Prostate gland (tissue), 2 donors: ENCODE data around the gene NBEA.

Source experiments
- POLR2AphosphoS5 ChIP-seq: sonication (generic); formaldehyde crosslinking; IDR thresholded peaks from one replicate; pipeline ENCODE4 v1.6.1; 2017; ENCODE audit warnings: antibody characterized with exemption
- TF ChIP-seq, protein P1 (sequence below), 4 experiments: fragments of 200-600 bp in 2 of 4; fragments of 450-650 bp in 2 of 4; sonication (generic) in 2 of 4; IDR thresholded peaks; 1 replicate in 3 of 4; 2 replicates in 1 of 4; pipeline ENCODE4 v1.5.1; 2016 to 2019; ENCODE audit warnings: antibody characterized with exemption in 4 of 4, mild to moderate bottlenecking in 2 of 4, moderate library complexity in 2 of 4

DNA sequence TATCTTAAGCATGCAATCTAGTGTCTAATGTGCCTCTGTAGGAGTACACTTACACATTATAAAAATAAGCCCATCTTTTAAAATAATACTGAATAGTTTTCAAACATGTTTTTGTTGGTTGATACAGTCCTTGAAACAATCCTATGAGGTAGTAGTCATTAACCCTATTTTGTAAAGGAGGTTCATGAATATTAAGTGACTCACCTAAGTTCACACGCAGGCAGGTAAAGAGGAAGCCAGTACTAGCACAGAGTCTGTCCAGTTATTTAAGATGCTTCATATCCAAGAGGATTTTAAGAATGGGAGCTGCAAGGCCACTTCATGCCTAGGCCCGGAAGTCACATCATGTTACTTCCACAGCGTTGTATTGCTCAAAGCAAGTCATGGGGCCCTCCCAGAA is 655.4 kb downstream of the NBEA start:
- TF ChIP-seq, protein P1, sequence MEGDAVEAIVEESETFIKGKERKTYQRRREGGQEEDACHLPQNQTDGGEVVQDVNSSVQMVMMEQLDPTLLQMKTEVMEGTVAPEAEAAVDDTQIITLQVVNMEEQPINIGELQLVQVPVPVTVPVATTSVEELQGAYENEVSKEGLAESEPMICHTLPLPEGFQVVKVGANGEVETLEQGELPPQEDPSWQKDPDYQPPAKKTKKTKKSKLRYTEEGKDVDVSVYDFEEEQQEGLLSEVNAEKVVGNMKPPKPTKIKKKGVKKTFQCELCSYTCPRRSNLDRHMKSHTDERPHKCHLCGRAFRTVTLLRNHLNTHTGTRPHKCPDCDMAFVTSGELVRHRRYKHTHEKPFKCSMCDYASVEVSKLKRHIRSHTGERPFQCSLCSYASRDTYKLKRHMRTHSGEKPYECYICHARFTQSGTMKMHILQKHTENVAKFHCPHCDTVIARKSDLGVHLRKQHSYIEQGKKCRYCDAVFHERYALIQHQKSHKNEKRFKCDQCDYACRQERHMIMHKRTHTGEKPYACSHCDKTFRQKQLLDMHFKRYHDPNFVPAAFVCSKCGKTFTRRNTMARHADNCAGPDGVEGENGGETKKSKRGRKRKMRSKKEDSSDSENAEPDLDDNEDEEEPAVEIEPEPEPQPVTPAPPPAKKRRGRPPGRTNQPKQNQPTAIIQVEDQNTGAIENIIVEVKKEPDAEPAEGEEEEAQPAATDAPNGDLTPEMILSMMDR (IDR thresholded peaks at IDR 0.05), result no peak
- no peak for TF ChIP-seq POLR2AphosphoS5
